HK-2 (cell line): ENCODE results near the gene ZCCHC10.
A peak's percentile ranks its signal among the peaks of the same experiment; 100 is the strongest.
"Not testable (repeated sequence)": the region's sequence is repeated elsewhere in the genome, so short reads cannot be mapped to it uniquely, and the experiment has no call there.

Experiments
- DNase-seq: peaks from one replicate; pipeline ENCODE4 v3.0.0-alpha.2; 2018; ENCODE audit not compliant: unreplicated experiment

Gene ZCCHC10

GRCh38 chr5:132979367-132979940 lies 46.9 kb downstream of the ZCCHC10 start:
- DNase-seq = no peak

- DNase-seq = no peak
Measured at GRCh38 chr5:132976852-132977251, 49.5 kb downstream of the ZCCHC10 start.

GRCh38 chr5:132972436-132972828 lies 53.9 kb downstream of the ZCCHC10 start:
- DNase-seq = not testable (repeated sequence)

GRCh38 chr5:132971483-132972435 lies 54.6 kb downstream of the ZCCHC10 start:
- no peak for DNase-seq

- DNase-seq = no peak
Measured at GRCh38 chr5:132965120-132965519, 61.2 kb downstream of the ZCCHC10 start.

GRCh38 chr5:132963171-132964104 lies 62.9 kb downstream of the ZCCHC10 start, which contains the start of gene AFF4:
Gene AFF4 (minus strand): TSS chr5:132963634. CDS start chr5:132937189, 26,445 bp downstream.
- peak; percentile 91 for DNase-seq

- no peak for DNase-seq
Measured at GRCh38 chr5:132962429-132963021, 63.8 kb downstream of the ZCCHC10 start.

GRCh38 chr5:132961887-132962286 lies 64.5 kb downstream of the ZCCHC10 start:
- DNase-seq = no peak

- DNase-seq = not testable (repeated sequence)
Measured at GRCh38 chr5:132961123-132961815, 65.1 kb downstream of the ZCCHC10 start.

- DNase-seq = not testable (repeated sequence)
Measured at GRCh38 chr5:132956166-132956799, 70.1 kb downstream of the ZCCHC10 start.

- no peak for DNase-seq
Measured at GRCh38 chr5:132953710-132954109, 72.6 kb downstream of the ZCCHC10 start.

GRCh38 chr5:132952829-132953228 lies 73.5 kb downstream of the ZCCHC10 start:
- no peak for DNase-seq

GRCh38 chr5:132951897-132952296 lies 74.5 kb downstream of the ZCCHC10 start:
- no peak for DNase-seq

- DNase-seq = no peak
Measured at GRCh38 chr5:132949136-132949535, 77.2 kb downstream of the ZCCHC10 start.

- no peak for DNase-seq
Measured at GRCh38 chr5:132947671-132948070, 78.7 kb downstream of the ZCCHC10 start.
